DND-41 (cell line): ENCODE results near the gene SPPL2C.

ENCODE experiments used
- ATAC-seq: fragments of 200-7000 bp; cut with Tn5 transposase; 3 replicates; pipeline ENCODE4 v1.9.1; 2021; ENCODE audit warnings: low read depth; ENCODE audit not compliant: insufficient read depth
- DNase-seq: peaks from one replicate; pipeline ENCODE4 v3.0.0-alpha.2; 2020
- H2AFZ ChIP-seq: 2 replicates; pipeline ENCODE4 v1.6.0; 2012; ENCODE audit warnings: low read depth, low read length
- H3K27ac ChIP-seq: 2 replicates; pipeline ENCODE4 v1.5.1; 2012; ENCODE audit warnings: low read length, inconsistent platforms
- H3K27me3 ChIP-seq: fragments of 200-600 bp; sonication (generic); 2 replicates; pipeline ENCODE4 v1.6.0; 2012; ENCODE audit warnings: low read length, mild to moderate bottlenecking, inconsistent platforms; ENCODE audit not compliant: insufficient read depth, poor library complexity
- H3K36me3 ChIP-seq: 2 replicates; pipeline ENCODE4 v1.5.1; 2012; ENCODE audit warnings: low read length, inconsistent platforms; ENCODE audit not compliant: insufficient read depth
- H3K4me1 ChIP-seq: 2 replicates; pipeline ENCODE4 v1.5.1; 2012; ENCODE audit warnings: mild to moderate bottlenecking, low read length; ENCODE audit not compliant: insufficient read depth
- H3K4me2 ChIP-seq: 2 replicates; pipeline ENCODE4 v1.6.0; 2012; ENCODE audit warnings: mild to moderate bottlenecking, moderate library complexity, low read length, inconsistent platforms; ENCODE audit not compliant: insufficient read depth
- H3K4me3 ChIP-seq, 2 experiments: fragments of 200-600 bp in 1 of 2; shearing (Covaris generic) in 1 of 2; 2 replicates each; pipeline ENCODE4 v1.5.1; 2012 to 2016; ENCODE audit warnings: inconsistent platforms in 2 of 2, low read length in 2 of 2, mild to moderate bottlenecking in 2 of 2, low read depth in 1 of 2, moderate library complexity in 1 of 2
- H3K79me2 ChIP-seq: 2 replicates; pipeline ENCODE4 v1.6.0; 2012; ENCODE audit warnings: low read length, inconsistent platforms; ENCODE audit not compliant: insufficient read depth
- H3K9ac ChIP-seq: 2 replicates; pipeline ENCODE4 v1.6.0; 2012; ENCODE audit warnings: low read depth, mild to moderate bottlenecking, inconsistent platforms, low read length, moderate library complexity
- H3K9me3 ChIP-seq: 2 replicates; pipeline ENCODE4 v1.5.1; 2012; ENCODE audit warnings: low read length, moderate library complexity, mild to moderate bottlenecking, inconsistent platforms; ENCODE audit not compliant: insufficient read depth, severe bottlenecking
- H4K20me1 ChIP-seq: 2 replicates; pipeline ENCODE4 v1.6.0; 2012; ENCODE audit warnings: low read length; ENCODE audit not compliant: insufficient read depth
- CTCF ChIP-seq: IDR thresholded peaks from 2 replicates; pipeline ENCODE4 v1.5.1; 2012; ENCODE audit warnings: borderline replicate concordance, low read length, moderate library complexity, mild to moderate bottlenecking; ENCODE audit not compliant: poor library complexity, severe bottlenecking; ENCODE audit errors: extremely low read depth
- EZH2 ChIP-seq: IDR thresholded peaks from 3 replicates; pipeline ENCODE4 v1.6.1; 2012; ENCODE audit warnings: borderline replicate concordance, low read depth, mild to moderate bottlenecking, moderate library complexity, low read length, inconsistent platforms; ENCODE audit not compliant: severe bottlenecking

Gene SPPL2C

GRCh38 chr17:45824901-45825492, 19.7 kb upstream of the SPPL2C start:
- Histone ChIP-seq H3K36me3 (no peaks in the 10 kb centered on the region), H3K9ac (no peak overlapping the region), H3K4me3 (no peak overlapping the region), H3K79me2 (no peaks in the 10 kb centered on the region), H3K27me3 (peaks cover 17% of the 10 kb centered on the region), H3K27ac (no peak overlapping the region), H3K4me1 (no peaks in the 10 kb centered on the region), H3K4me2 (no peak overlapping the region), H4K20me1 (peaks cover 5% of the 10 kb centered on the region; the same call in 1 of the 2 replicates), H3K9me3 (no peaks in the 10 kb centered on the region), H2AFZ (no peak overlapping the region)
- DNase-seq: no peak
- TF ChIP-seq EZH2: no peak
- no peak for TF ChIP-seq CTCF
- no peak for ATAC-seq

- H3K79me2 ChIP-seq: no peaks in the 10 kb centered on the region
- TF ChIP-seq EZH2: no peak
- no peak for TF ChIP-seq CTCF
- no peaks in the 10 kb centered on the region for H3K9me3 ChIP-seq
- H3K27ac ChIP-seq: no peak overlapping the region
- no peak overlapping the region for H2AFZ ChIP-seq
- no peaks in the 10 kb centered on the region for H3K36me3 ChIP-seq
- no peak overlapping the region for H3K9ac ChIP-seq
- peaks cover 17% of the 10 kb centered on the region for H3K27me3 ChIP-seq
- H3K4me1 ChIP-seq: no peaks in the 10 kb centered on the region
- no peak overlapping the region for H3K4me2 ChIP-seq
- ATAC-seq (no peak), DNase-seq (no peak)
- H4K20me1 ChIP-seq: peaks cover 8% of the 10 kb centered on the region; the same call in 1 of the 2 replicates
- no peak overlapping the region for H3K4me3 ChIP-seq
Observed at GRCh38 chr17:45825792-45826191, 18.9 kb upstream of the SPPL2C start.

GRCh38 chr17:45826919-45827588, 17.6 kb upstream of the SPPL2C start:
- DNase-seq: no peak
- no peak overlapping the region for H3K9ac ChIP-seq
- TF ChIP-seq CTCF (no peak), EZH2 (no peak)

More at GRCh38 chr17:45826919-45827588, 17.6 kb upstream of the SPPL2C start:
- ATAC-seq: no peak
- H3K27me3 ChIP-seq: peaks cover 17% of the 10 kb centered on the region
- H3K27ac ChIP-seq: no peak overlapping the region
- no peaks in the 10 kb centered on the region for H3K9me3 ChIP-seq
- H3K79me2 ChIP-seq: no peaks in the 10 kb centered on the region
- no peaks in the 10 kb centered on the region for H3K4me1 ChIP-seq
- no peak overlapping the region for H3K4me3 ChIP-seq
- H2AFZ ChIP-seq: no peak overlapping the region
- H4K20me1 ChIP-seq: peaks cover 8% of the 10 kb centered on the region; the same call in 1 of the 2 replicates
- H3K4me2 ChIP-seq: no peak overlapping the region
- H3K36me3 ChIP-seq: no peaks in the 10 kb centered on the region
